Activated CD4-positive, alpha-beta T cell treated with anti-CD3 and anti-CD28 coated beads, Interleukin-2, amount 50 U/mL, for 24 hours (primary cell): ENCODE data around the gene IL1R1.

Experiments used
- DNase-seq, 2 donors: peaks; one replicate each; pipeline ENCODE4 v3.0.0-alpha.2; 2020; ENCODE audit warnings: low read depth in 1 of 2, low spot score in 1 of 2

The IL1R1 gene

DNA sequence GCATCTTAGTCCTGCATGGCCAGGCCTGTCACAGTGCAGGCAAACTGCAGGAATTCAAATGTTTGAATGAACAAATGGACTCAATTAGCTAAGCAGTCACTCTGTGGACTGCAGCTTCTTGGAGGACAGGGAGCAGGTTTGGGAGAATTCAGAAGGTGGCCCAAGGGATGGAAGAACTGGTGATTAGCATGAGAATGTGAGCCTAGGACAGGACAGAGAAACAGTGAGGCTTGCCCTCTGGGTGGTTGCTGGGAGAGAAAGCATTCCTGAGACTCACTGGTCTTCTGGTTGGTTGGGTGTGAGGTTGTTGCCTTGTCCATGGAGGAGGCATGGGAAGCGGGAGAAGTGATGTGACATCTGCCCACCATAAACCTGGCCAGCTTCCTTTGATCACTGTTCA is 58.0 kb downstream of the IL1R1 start:
- no peak for DNase-seq

DNA sequence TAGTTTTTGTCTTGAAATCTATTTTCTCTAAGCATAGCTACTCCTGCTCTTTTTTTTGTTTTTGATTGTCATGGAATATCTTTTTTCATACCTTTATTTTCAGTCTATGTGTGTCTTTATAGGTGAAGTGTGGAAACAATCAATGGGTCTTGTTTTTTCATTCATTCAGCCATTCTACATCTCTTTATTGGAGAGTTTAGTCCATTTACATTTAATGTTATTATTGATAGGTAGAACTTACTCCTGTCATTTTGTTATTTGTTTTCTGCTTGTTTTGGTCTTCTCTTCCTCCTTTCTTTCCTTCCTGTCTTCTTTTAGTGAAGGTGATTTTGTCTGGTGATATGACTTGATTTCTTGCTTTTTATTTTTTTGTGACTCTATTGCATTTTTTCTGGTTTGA is 62.1 kb downstream of the IL1R1 start:
- no peak for DNase-seq

DNA sequence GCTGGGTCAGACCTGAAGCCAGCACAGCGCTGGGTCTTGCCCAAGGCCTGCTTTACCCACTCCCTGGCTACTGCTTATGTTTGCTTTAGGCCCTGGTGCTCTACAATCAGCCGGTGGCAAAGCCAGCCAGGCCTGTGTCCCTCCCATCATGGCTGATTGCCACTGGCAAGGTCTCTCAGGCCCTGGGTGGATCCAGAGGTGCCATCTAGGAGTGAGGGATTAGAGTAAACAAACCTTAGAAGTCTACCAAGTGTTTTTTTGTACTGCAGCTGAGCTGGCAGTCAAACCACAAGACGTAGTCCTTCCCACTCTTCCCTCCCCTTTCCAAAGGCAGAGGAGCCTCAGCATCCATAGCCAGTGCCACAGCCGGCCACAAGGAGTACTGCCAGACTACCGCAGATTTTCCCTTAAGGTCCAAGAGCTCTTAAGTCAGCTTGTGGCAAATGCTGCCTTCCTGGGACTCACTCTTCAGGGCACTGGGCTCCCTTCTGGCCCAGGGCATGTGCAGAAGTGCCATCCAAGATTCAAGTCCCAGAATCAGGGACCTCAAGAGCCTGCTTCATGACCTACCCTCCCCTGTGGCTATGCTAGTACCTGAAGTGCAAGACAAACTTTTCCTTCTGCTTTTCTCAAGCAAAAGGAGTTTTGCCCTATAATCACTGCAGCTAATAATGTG is 64.3 kb downstream of the IL1R1 start:
- no peak for DNase-seq

- no peak for DNase-seq
Measured at GRCh38 chr2:102208774-102209173, 66.2 kb downstream of the IL1R1 start.

GRCh38 chr2:102209474-102209873 is 66.9 kb downstream of the IL1R1 start:
- DNase-seq: no peak

DNA sequence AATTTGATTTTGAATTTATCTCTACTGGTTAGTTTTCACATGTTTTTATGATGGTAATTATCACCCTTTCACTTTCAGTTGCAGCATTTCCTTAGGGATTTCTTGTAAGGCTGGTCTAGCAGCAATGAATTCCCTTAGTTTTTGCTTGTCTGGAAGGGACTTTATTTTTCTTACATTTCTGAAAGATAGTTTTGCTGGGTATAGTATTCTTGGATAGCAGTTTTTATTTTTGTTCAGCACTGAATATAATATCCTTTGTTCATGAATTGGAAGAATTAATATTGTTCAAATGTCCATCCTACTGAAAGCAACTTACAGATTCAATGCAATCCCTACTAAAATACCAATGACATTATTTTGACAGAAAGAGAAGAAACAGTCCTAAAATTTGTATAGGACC is 74.5 kb downstream of the IL1R1 start:
- no peak for DNase-seq

- DNase-seq: no peak
Measured at GRCh38 chr2:102224824-102225739, 82.5 kb downstream of the IL1R1 start.

- DNase-seq: no peak
Measured at GRCh38 chr2:102226171-102226570, 83.6 kb downstream of the IL1R1 start.

GRCh38 chr2:102226612-102227391 is 84.3 kb downstream of the IL1R1 start:
- no peak for DNase-seq

GRCh38 chr2:102229141-102229769 is 86.7 kb downstream of the IL1R1 start:
- DNase-seq: no peak
